HTERT RPE-1 (cell line): ENCODE measurements around the gene HECTD4.
"Not testable (repeated sequence)": the region's sequence is repeated elsewhere in the genome, so short reads cannot be mapped to it uniquely, and the experiment has no call there.

ENCODE experiments used
- in situ Hi-C: fragments of 300-500 bp; cut with MboI; formaldehyde crosslinking; loops from 4 replicates; pipeline ENCODE4 v1.14.3; 2020; ENCODE audit warnings: low sequenced_read_pairs

The HECTD4 gene

GRCh38 chr12:112131686-112132085, 250.5 kb downstream of the HECTD4 start:
- in situ Hi-C loops: no loop called here

DNA sequence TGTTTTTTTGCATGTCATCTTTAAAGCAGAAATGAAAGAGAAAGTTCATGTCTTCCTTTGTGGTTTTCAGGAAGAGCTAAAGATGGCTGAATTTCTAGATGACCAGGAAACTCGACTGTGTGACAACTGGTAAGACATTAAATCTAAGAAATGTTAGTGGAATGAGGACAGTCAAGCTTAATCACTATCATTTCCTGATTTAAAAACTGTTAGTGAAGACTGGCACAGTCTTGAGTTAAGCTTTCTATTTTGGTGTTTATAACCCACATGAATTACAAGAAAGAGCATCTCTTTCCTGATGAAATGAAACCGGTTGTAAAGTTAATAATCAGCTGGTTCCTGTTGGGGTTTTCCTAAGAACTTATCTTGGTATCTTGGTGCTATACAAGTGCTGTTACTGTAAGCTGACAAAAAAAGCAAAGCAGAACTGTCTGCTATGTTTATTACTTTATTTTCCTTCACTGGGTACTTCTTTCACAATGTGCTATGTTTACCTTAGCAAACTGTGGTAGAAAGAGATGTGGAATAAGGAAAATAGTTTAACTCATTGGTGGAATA, 251.7 kb downstream of the HECTD4 start:
- in situ Hi-C loops: no loop called here

- in situ Hi-C loops: no loop called here
Measured at GRCh38 chr12:112126911-112127310, 255.3 kb downstream of the HECTD4 start.

GRCh38 chr12:112126000-112126438, 256.2 kb downstream of the HECTD4 start:
- in situ Hi-C loops: no loop called here

- in situ Hi-C loops: no loop called here
Measured at GRCh38 chr12:112125250-112125999, 256.8 kb downstream of the HECTD4 start, which contains the start of gene TRAFD1. TSS of gene TRAFD1 (plus strand) at chr12:112125560. CDS start at chr12:112130523, 4,963 bp downstream.

DNA sequence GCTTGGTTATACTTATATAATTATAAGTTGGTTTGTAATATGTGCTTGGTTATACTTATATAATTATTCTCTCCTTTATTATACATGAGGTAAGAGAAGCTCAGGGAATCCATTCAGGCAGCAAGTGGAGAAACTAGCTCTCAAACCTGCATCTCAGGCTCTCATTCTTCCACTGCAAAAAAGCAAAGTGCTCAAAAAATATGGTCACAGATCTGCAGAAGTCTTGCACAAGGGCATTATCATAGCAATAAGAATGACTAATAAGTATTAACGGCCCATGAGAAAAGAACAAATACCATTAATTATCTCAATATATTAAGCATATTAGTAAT, 257.3 kb downstream of the HECTD4 start:
- in situ Hi-C loops: no loop called here

DNA sequence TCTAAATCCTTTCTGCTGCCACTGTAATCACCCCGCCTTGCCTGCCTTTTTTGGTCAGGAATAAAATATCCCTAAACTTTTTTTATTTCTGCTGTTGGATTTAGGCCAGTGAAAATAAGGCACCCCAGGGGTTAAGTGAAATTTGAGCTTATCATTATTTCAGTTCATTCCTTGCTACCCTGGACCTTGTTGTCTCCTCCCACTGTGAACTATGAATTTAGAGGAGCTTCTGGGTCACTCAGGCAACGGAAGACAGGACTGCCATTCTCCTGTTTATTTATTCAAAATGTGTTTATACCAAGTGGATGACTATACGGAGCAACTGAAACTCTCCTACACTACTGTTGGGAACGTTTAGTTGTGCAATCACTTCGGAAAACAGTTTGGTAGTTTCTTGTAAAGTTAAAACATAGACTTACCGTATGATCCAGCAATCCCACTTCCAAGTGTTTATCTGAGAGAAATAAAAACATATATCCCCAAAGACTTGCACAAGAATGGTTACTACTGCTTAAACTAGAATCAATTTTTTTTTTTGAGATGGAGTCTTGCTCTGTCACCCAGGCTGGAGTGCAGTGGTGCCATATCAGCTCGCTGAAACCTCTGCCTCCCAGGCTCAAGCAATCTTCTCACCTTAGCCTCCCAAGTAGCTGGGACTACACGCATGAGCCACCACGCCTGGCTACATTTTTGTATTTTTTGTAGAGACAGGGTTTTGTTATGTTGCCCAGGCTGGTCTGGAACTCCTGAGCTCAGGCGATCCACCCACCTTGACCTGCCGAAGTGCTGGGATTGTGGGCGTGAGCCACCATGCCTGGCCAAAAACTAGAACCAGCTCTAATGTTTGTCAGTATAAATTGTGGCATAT, 259.2 kb downstream of the HECTD4 start:
- in situ Hi-C loops: no loop called here

- in situ Hi-C loops: no loop called here
Measured at GRCh38 chr12:112121780-112122565, 260.3 kb downstream of the HECTD4 start.

DNA sequence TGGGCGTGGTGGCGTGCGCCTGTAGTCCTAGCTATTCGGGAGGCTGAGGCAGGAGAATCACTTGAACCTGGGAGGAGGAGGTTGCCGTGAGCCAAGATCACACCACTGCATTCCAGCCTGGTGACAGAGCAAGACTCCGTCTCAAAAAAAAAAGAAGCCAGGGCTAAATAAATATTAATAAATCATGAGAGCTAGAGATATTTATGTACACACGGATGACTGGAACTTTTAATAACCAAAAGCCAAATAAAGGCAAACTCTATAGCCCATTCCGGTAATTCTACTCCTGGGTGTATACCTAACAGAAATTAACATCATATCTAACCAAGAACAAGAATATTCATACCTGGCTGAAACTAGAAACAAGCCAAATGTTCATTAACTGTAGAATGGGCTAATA, 264.5 kb downstream of the HECTD4 start:
- in situ Hi-C loops: no loop called here

- in situ Hi-C loops: no loop called here
Measured at GRCh38 chr12:112116232-112117060, 265.8 kb downstream of the HECTD4 start.

GRCh38 chr12:112115259-112116045, 266.8 kb downstream of the HECTD4 start:
- in situ Hi-C loops: no loop called here

GRCh38 chr12:112112409-112113133, 269.7 kb downstream of the HECTD4 start:
- in situ Hi-C loops: no loop called here

GRCh38 chr12:112111931-112112330, 270.3 kb downstream of the HECTD4 start:
- in situ Hi-C loops: no loop called here

DNA sequence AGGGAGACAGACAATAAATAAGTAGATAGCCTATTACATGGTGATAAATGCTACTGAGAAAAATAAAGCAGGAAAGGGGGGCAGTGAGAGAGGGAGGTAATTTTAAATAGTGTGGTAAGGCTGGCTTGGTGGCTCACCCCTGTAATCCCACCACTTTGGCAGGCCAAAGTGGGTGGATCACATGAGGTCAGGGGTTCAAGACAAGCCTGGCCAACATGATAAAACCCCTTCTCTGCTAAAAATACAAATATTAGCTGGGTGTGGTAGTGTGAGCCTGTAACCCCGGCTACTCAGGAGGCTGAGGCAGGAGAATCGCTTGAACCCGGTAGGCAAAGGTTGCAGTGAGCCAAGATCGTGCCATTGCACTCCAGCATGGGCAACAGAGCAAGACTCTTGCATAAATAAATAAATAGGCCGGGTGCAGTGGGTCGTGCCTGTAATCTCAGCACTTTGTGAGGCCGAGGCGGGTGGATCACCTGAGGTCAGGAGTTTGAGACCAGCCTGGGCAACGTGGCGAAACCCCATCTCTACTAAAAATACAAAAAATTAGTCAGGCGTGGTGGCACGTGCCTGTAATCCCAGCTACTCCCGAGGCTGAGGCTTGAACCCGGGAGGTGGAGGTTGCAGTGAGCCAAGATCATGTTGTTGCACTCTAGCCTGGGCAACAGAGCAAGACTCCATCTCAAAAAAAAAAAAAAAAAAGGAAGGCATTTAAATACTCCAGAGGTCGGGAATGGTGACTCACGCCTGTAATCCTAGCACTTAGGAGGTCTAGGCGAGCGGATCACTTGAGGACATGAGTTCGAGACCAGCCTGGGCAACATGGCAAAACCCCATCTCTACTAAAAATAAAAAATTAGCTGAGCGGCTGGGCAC, 271.2 kb downstream of the HECTD4 start:
- in situ Hi-C loops: not testable (repeated sequence)
